ENCODE results near the gene PHETA1. TPM values are rescaled to one million over a fixed set of nuclear protein-coding genes. Genes with fewer than 3 reads are reported as not detected.
A peak's percentile ranks its signal among the peaks of the same experiment; 100 is the strongest.
"Not testable (repeated sequence)": the region's sequence is repeated elsewhere in the genome, so short reads cannot be mapped to it uniquely, and the experiment has no call there.

The PHETA1 gene
- total RNA-seq, 2 experiments from 2014 or later = 1.4 to 2.2 TPM

DNA sequence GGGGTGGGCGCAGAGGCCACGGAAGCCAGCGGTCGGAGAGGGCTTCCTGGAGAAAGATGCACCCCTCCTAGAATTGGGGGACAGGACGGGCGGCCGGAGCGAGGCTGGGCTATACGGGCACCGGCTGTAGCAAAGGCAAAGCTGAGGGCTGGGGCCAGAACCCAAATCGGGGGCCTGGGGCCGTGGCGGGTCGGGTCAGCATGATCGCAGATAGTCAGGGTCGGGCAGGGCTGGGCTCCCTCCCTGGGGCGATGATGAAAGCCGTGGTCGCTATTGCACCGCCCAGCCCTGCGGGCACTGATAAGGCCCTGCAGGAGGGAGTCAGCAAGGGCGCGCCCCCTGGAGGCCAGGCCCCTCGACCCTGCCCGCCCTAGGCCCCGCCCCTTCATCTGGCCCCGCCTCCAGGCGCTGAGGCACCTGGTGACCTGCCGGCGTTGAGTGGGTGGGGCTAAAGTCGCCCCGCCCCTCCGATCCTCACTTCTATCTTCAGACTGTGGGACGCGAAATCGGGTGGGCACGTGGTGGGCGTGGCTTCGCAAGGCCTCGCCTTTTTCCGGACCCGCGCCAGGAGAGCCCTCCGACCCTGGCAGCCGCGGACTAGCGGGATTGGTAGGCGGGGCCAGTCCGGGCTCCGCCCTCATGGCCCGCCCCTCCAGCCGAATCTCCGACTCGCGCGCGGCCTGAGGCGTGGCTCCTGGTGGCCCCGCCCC lies 36.4 kb upstream of the PHETA1 start:
- Mint-ChIP-seq H3K36me3 (peaks cover 10% of the 10 kb centered on the region), H3K27ac (peak overlapping the region; percentile 94), H3K27me3 (peaks cover 4% of the 10 kb centered on the region), H3K9me3 (no peaks in the 10 kb centered on the region), H3K4me1 (ENCODE audit: low read depth) (peaks cover 52% of the 10 kb centered on the region), H3K4me3 (peak overlapping the region; percentile 73)
- DNase-seq = peak; percentile 99
- ChIA-PET POLR2A (interaction anchor here (0.7 to 7.7 kb wide), 4 partner anchors 25 to 45 kb away, joined by 3 to 91 read pairs (median 17); no protein-coding TSS in a partner anchor), CTCF (interaction anchor here (0.9 to 25.7 kb wide), 6 partner anchors 9 to 42 kb away, joined by 3 to 1161 read pairs (median 17); no protein-coding TSS in a partner anchor)
- intact Hi-C loops (cut with micrococcal nuclease) = loop anchor here (1.0 to 5.0 kb wide), 4 partner anchors 25 to 192 kb away; partner anchors contain the start of gene ATXN2

DNA sequence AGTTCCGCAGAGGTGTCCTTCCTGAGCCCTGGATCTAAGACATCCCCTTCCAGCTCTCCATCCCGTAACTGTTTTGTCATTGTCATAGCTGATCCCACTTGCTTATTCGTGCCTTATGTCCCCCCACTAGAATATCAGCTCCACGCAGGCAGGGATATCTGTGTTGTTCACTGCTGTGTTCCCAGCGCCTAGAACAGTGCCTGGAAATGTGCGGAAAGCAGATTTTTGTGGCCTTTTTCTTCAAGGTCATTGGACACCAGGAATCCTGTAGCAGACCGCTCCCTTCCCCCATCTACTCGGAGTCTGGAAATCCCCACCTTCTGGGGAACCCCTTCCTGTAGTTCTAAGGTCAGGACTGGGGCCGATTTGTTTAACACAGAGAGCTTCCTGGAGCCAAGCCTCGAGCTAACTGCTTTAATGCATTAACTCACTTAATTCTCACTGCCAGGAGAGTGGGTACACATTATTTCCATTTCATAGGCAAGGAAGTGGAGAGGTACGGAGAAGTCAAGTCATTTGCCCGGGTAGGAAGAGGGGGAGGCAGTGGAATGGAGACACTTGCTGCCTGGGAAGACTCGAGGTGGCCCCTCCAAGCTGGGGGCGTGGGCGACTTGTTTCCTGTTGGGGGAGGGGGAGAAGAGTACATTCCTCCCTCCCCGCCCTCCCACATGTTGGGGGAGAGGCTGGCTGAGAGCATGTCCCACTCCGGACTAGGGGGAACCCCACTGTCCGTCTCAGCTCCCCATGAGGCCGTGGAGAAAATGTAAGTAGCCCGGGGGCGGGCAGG lies 35.7 kb upstream of the PHETA1 start:
- peaks cover 2% of the 10 kb centered on the region for H3K9me3 Mint-ChIP-seq
- H3K4me3 Mint-ChIP-seq = peak overlapping the region; percentile 73
- peaks cover 7% of the 10 kb centered on the region for H3K27me3 Mint-ChIP-seq
- ChIA-PET CTCF (interaction anchor here (0.9 to 25.7 kb wide), 6 partner anchors 9 to 43 kb away, joined by 3 to 1161 read pairs (median 6); no protein-coding TSS in a partner anchor), POLR2A (interaction anchor here (0.7 to 7.7 kb wide), 4 partner anchors 25 to 46 kb away, joined by 3 to 91 read pairs (median 17); no protein-coding TSS in a partner anchor)
- peaks cover 53% of the 10 kb centered on the region for H3K4me1 Mint-ChIP-seq (ENCODE audit: low read depth)
- peak overlapping the region; percentile 94 for H3K27ac Mint-ChIP-seq
- H3K36me3 Mint-ChIP-seq = peaks cover 10% of the 10 kb centered on the region
- peak; percentile 85 for DNase-seq
- intact Hi-C loops (cut with micrococcal nuclease) = loop anchor here (1.0 to 5.0 kb wide), 5 partner anchors 26 to 193 kb away; partner anchors contain the start of gene ATXN2

DNA sequence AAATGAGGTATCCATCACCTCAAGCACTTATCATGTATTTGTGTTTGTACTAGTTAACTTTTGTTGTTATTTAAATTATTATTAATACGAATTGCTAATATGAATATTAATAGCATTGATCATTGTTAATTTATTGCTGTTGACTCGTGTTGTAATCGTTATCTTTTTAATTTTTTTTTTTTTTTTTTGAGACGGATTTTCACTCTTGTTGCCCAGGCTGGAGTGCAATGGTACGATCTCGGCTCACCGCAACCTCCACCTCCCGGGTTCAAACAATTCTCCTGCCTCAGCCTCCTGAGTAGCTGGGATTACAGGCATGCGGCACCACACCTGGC lies 33.6 kb upstream of the PHETA1 start:
- ChIA-PET CTCF (interaction anchor here (1.2 to 25.7 kb wide), 5 partner anchors 10 to 77 kb away, joined by 3 to 1161 read pairs (median 5); no protein-coding TSS in a partner anchor), POLR2A (interaction anchor here (3.4 to 7.7 kb wide), 2 partner anchors 33 to 42 kb away, joined by 28 to 91 read pairs; no protein-coding TSS in a partner anchor)
- not testable (repeated sequence) for H3K4me3 Mint-ChIP-seq, H3K27me3 Mint-ChIP-seq, H3K9me3 Mint-ChIP-seq, DNase-seq, H3K36me3 Mint-ChIP-seq
- peaks cover 46% of the 10 kb centered on the region for H3K4me1 Mint-ChIP-seq (ENCODE audit: low read depth)
- intact Hi-C loops (cut with micrococcal nuclease) = loop anchor here (5.0 kb wide), 1 partner anchor 145 kb away; no protein-coding TSS in a partner anchor
- peak overlapping the region; percentile 94 for H3K27ac Mint-ChIP-seq

DNA sequence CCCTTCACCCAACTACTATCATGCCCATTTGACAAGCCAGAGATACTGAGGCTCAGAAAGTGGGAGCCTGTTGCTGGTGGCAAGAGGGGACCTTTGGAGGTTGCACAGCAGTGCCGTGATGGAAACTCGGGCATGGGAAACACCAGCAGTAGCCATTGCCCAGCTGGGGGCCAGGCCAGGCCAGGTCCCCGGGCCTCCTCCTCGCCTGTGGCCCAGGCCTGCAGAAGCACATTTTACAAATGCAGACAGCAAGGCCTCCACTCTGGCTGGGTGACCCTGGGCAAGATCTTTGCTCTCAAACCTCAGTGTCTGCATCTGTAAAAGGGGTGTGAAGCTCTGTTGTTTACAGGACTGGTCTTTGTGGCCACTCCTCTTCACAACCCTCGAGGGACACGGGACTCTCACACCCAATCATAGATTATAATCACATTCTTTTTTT lies 32.3 kb upstream of the PHETA1 start:
- ChIA-PET POLR2A (no interaction called here), CTCF (interaction anchor here (0.9 to 25.7 kb wide), 2 partner anchors 12 to 46 kb away, joined by 3 to 1161 read pairs; no protein-coding TSS in a partner anchor)
- Mint-ChIP-seq H3K27ac (no peak overlapping the region), H3K4me1 (ENCODE audit: low read depth) (peaks cover 48% of the 10 kb centered on the region), H3K36me3 (no peaks in the 10 kb centered on the region), H3K9me3 (peaks cover 4% of the 10 kb centered on the region), H3K4me3 (no peak overlapping the region), H3K27me3 (peaks cover 9% of the 10 kb centered on the region)
- no peak for DNase-seq
- intact Hi-C loops (cut with micrococcal nuclease) = loop anchor here (5.0 kb wide), 1 partner anchor 146 kb away; no protein-coding TSS in a partner anchor

DNA sequence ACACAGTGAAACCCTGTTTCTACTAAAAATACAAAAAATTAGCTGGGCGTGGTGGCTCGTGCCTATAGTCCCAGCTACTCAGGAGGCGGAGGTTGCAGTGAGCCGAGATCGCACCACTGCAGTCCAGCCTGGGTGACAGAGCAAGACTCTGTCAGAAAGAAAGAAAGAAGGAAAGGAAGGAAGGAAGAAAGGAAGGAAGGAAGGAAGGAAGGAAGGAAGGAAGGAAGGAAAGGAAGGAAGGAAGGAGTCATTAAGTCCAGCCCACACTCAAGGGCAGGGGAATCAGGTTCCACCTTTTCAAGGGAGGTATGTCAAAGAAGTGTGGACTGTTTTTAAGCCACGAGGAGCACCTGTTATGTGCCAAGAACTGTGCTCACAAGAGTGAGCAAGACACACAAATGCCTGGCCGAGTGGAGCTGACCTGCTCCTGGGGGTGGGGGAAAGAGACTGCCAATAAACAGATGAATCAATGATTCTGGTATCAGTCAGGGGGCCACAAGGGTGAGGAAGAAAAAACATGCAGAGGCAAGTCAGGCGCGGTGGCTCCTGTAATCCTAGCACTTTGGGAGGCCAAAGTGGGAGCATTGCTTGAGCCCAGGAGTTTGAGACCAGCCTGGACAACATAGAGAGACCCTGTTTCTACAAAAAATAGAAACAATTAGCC lies 31.0 kb upstream of the PHETA1 start:
- POLR2A ChIA-PET = interaction anchor here (1.1 kb wide), 1 partner anchor 35 kb away, joined by 5 read pairs; no protein-coding TSS in a partner anchor
- not testable (repeated sequence) for H3K4me3 Mint-ChIP-seq

DNA sequence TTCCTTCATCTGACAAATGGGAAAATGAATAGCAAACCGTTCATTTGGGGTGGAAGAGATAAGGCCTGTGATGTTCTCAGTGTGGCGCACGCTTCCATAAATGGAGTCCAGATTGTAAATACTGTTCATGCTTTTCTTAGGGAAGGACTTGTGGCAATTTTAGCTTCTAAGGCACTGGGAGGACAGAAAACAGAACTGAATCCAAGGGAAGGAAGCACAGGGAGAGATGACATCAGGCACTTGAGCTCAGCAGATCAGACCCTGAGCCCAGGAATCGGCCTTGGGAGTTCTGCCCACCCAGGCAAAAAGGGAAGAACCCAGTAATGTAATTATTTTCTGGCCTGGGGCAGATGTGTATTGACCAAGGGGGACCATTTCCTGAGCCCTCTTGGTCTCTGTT lies 29.6 kb upstream of the PHETA1 start:
- H3K9me3 Mint-ChIP-seq = peaks cover 4% of the 10 kb centered on the region
- no peak overlapping the region for H3K4me3 Mint-ChIP-seq
- CTCF ChIA-PET = interaction anchor here (1.0 to 25.7 kb wide), 4 partner anchors 23 to 130 kb away, joined by 3 to 1161 read pairs (median 40); no protein-coding TSS in a partner anchor
- H3K4me1 Mint-ChIP-seq (ENCODE audit: low read depth) = peaks cover 34% of the 10 kb centered on the region
- no peak overlapping the region for H3K27ac Mint-ChIP-seq
- DNase-seq = no peak
- H3K27me3 Mint-ChIP-seq = peaks cover 9% of the 10 kb centered on the region
- no peaks in the 10 kb centered on the region for H3K36me3 Mint-ChIP-seq
- intact Hi-C loops (cut with micrococcal nuclease) = no loop called here
- POLR2A ChIA-PET = interaction anchor here (1.1 to 1.5 kb wide), 2 partner anchors 37 to 46 kb away, joined by 3 to 5 read pairs; no protein-coding TSS in a partner anchor

More for the DNA sequence above, 31.0 kb upstream of the PHETA1 start:
- not testable (repeated sequence) for DNase-seq, H3K36me3 Mint-ChIP-seq, H3K9me3 Mint-ChIP-seq, H3K27me3 Mint-ChIP-seq
- peak overlapping the region; percentile 26 for H3K27ac Mint-ChIP-seq
- intact Hi-C loops (cut with micrococcal nuclease) = loop anchor here (5.0 kb wide), 1 partner anchor 147 kb away; no protein-coding TSS in a partner anchor
- H3K4me1 Mint-ChIP-seq (ENCODE audit: low read depth) = peaks cover 48% of the 10 kb centered on the region
- CTCF ChIA-PET = interaction anchor here (5.1 to 25.7 kb wide), 2 partner anchors 47 to 129 kb away, joined by 75 to 1161 read pairs; no protein-coding TSS in a partner anchor

DNA sequence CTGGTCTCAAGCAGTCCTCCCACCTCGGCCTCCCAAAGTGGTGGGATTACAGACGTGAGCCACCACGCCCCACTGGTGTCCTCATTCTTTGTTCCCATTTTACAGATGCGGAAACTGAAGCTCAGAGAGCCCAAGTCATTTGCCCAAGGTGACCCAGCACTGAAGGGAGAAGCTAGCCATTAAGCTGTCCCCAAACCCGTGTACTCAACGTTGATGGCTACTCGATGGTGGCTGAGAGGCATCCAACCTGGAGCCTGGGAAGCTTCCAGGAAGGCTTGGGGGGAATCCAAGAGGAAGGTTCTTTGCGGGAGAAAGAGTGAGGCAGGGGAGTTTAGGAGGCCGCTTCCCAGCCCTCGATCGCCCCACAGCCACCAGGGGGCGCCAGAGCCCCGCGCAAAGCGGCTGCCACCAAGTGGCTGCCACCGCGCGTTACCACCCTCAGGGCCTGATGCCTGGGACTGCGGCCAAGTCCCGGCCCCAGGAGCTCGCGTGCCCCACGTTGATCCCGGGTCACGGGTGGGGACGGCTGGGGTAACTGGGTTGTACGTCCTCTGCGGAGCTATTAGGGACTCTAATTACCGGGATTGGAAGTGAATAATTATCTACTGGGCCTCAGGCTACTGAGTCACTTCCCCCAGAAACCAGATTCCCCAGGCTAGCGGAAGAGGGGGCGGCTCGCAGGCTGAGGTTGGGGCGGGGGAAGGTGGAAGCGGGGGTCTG lies 28.0 kb upstream of the PHETA1 start:
- peaks cover 4% of the 10 kb centered on the region for H3K9me3 Mint-ChIP-seq
- H3K4me3 Mint-ChIP-seq = peak overlapping the region; percentile 65
- POLR2A ChIA-PET = interaction anchor here (0.5 to 1.8 kb wide), 3 partner anchors 48 to 76 kb away, joined by 4 to 12 read pairs (median 6); no protein-coding TSS in a partner anchor
- intact Hi-C loops (cut with micrococcal nuclease) = loop anchor here (1.0 kb wide), 4 partner anchors 54 to 416 kb away; partner anchors contain the start of gene BRAP
- no peaks in the 10 kb centered on the region for H3K36me3 Mint-ChIP-seq
- CTCF ChIA-PET = interaction anchor here (0.6 to 25.7 kb wide), 53 partner anchors 11 to 640 kb away, joined by 3 to 1161 read pairs (median 4); partner anchors contain the start of genes ACAD10, BRAP, PHETA1 and SH2B3
- peak; percentile 90 for DNase-seq
- peaks cover 9% of the 10 kb centered on the region for H3K27me3 Mint-ChIP-seq
- peak overlapping the region; percentile 51 for H3K27ac Mint-ChIP-seq
- H3K4me1 Mint-ChIP-seq (ENCODE audit: low read depth) = peaks cover 25% of the 10 kb centered on the region

DNA sequence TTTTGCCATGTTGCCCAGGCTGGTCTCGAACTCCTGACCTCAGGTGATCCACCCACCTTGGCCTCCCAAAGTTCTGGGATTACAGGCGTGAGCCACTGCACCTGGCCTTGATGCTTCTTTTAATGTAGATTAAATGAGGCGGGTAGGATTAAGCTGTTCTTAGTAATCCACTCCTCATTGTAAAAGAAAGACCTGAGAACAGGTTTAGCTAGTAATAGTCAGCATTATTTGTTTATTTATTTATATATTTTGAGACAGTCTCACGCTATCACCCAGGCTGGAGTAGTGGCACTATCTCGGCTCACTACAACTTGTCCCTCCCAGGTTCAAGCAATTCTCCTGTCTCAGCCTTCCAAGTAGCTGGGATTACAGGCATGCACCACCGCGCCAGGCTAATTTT lies 27.4 kb upstream of the PHETA1 start:
- DNase-seq; H3K9me3 Mint-ChIP-seq; H3K4me3 Mint-ChIP-seq; H3K36me3 Mint-ChIP-seq; H3K27me3 Mint-ChIP-seq; H3K27ac Mint-ChIP-seq; intact Hi-C loops (cut with micrococcal nuclease): not testable (repeated sequence)
- ChIA-PET CTCF (interaction anchor here (0.8 to 25.7 kb wide), 41 partner anchors 11 to 416 kb away, joined by 3 to 1161 read pairs (median 6); partner anchors contain the start of genes ACAD10, BRAP, PHETA1 and SH2B3), POLR2A (interaction anchor here (1.3 to 1.8 kb wide), 2 partner anchors 49 to 55 kb away, joined by 4 to 12 read pairs; no protein-coding TSS in a partner anchor)
- peaks cover 25% of the 10 kb centered on the region for H3K4me1 Mint-ChIP-seq (ENCODE audit: low read depth)

DNA sequence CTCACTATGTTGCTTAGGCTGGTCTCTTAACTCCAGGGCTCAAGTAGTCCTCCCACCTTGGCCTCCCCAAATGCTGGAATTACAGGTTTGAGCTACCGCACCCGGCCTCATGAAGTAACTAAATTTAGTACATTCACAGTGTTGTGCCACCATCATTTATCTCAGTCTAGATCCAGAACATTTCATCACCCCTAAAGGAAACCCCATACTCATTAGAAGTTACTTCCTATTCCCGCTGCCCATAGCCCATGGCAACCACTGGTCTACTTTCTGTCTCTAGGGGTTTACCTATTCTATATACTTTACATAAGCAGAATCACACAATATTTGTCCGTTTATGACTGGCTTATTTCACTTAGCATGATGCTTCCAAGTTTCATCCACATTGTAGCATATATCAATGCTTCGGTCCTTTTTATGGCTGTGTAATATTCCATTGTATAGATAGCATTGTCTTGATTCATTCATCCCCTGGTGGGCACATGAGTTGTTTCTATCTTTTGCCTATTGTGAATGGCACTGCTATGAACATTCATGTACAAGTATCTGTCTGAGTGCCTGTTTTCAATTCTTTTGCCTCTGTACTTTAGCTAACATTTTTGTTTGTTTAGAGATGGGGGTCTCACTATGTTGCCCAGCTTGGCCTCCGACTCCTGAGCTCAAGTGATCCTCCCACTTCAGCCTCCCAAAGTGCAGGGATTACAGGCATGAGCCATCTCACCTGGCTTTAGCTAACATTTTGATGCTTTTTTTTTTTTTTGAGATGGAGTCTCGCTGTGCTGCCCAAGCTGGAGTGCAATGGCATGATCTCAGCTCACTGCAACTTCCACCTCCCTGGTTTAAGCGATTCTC lies 26.7 kb upstream of the PHETA1 start:
- CTCF ChIA-PET = interaction anchor here (0.6 to 25.7 kb wide), 22 partner anchors 10 to 417 kb away, joined by 3 to 1161 read pairs (median 9); partner anchors contain the start of genes ACAD10, BRAP and SH2B3
- Mint-ChIP-seq H3K4me1 (ENCODE audit: low read depth) (peaks cover 25% of the 10 kb centered on the region), H3K36me3 (no peaks in the 10 kb centered on the region), H3K4me3 (no peak overlapping the region), H3K27ac (no peak overlapping the region), H3K27me3 (peaks cover 6% of the 10 kb centered on the region), H3K9me3 (peaks cover 4% of the 10 kb centered on the region)
- POLR2A ChIA-PET = interaction anchor here (1.8 kb wide), 1 partner anchor 56 kb away, joined by 12 read pairs; no protein-coding TSS in a partner anchor
- no peak for DNase-seq
- intact Hi-C loops (cut with micrococcal nuclease) = no loop called here

Measured in activated CD4-positive, alpha-beta memory T cell treated with anti-CD3 and anti-CD28 coated beads for 36 hours (primary cell).